SK-N-SH (cell line): ENCODE measurements around the gene PDE11A. TPM values are rescaled to one million over a fixed set of nuclear protein-coding genes. Genes with fewer than 3 reads are reported as not detected.

ENCODE experiments used
- CTCF ChIA-PET: fragments of 300-600, 350-600 bp; formaldehyde crosslinking; extraction: SDS; loops from one replicate; lab custom pipeline; 2021; lab: Yijun Ruan, JAX
- POLR2A ChIA-PET: fragments of 350-600 bp; sonication (Branson Sonifier 250); formaldehyde crosslinking; extraction: SDS; loops from one replicate; lab custom pipeline; 2020; ENCODE audit warnings: antibody characterized with exemption, inconsistent platforms; lab: Yijun Ruan, JAX
- DNase-seq: peaks from one replicate; pipeline ENCODE4 v3.0.0; 2012
- H2AFZ ChIP-seq: fragments of 200-600 bp; sonication (generic); 2 replicates; pipeline ENCODE4 v1.8.1; 2016; ENCODE audit warnings: antibody characterized with exemption, mild to moderate bottlenecking, low read depth
- H3F3A ChIP-seq: fragments of 200-600 bp; sonication (generic); replicated peaks from 2 replicates; pipeline ENCODE3; 2016; ENCODE audit warnings: antibody characterized with exemption, mild to moderate bottlenecking; ENCODE audit not compliant: insufficient read depth
- H3K27ac ChIP-seq, 2 experiments: fragments of 200-500 bp in 1 of 2; fragments of 200-600 bp in 1 of 2; sonication (Bioruptor generic) in 1 of 2; sonication (generic), shearing (Covaris generic) in 1 of 2; 2 replicates each; pipeline versions ENCODE4 v1.5.1 to v1.6.1; 2014 to 2016; ENCODE audit warnings: low read depth in 2 of 2, inconsistent platforms in 1 of 2, low read length in 1 of 2, mild to moderate bottlenecking in 1 of 2, mixed read lengths in 1 of 2
- H3K27me3 ChIP-seq: fragments of 200-600 bp; sonication (generic), shearing (Covaris generic); 2 replicates; pipeline ENCODE4 v1.6.1; 2016; ENCODE audit warnings: mixed run types; ENCODE audit not compliant: insufficient read depth
- H3K36me3 ChIP-seq, 2 experiments: fragments of 200-500 bp in 1 of 2; fragments of 200-600 bp in 1 of 2; sonication (Bioruptor generic) in 1 of 2; sonication (generic) in 1 of 2; replicated peaks in 1 of 2; 2 replicates each; pipeline versions ENCODE3 to v1.5.1; 2014 to 2016; ENCODE audit warnings: low read length in 1 of 2, mild to moderate bottlenecking in 1 of 2; ENCODE audit not compliant: insufficient read depth in 2 of 2, control insufficient read depth in 1 of 2
- H3K4me1 ChIP-seq, 2 experiments: fragments of 200-500 bp in 1 of 2; fragments of 200-600 bp in 1 of 2; sonication (Bioruptor generic) in 1 of 2; sonication (generic), shearing (Covaris generic) in 1 of 2; 2 replicates each; pipeline versions ENCODE4 v1.5.1 to v1.6.1; 2014 to 2016; ENCODE audit warnings: low read depth in 1 of 2, low read length in 1 of 2, mixed run types in 1 of 2; ENCODE audit not compliant: insufficient read depth in 2 of 2, control insufficient read depth in 1 of 2
- H3K4me2 ChIP-seq: fragments of 200-600 bp; sonication (generic), shearing (Covaris generic); 2 replicates; pipeline ENCODE4 v1.6.1; 2017; ENCODE audit warnings: mixed run types
- H3K4me3 ChIP-seq, 2 experiments: fragments of 200-500 bp in 1 of 2; fragments of 200-600 bp in 1 of 2; sonication (Bioruptor generic) in 1 of 2; sonication (generic), shearing (Covaris generic) in 1 of 2; 2 replicates each; pipeline versions ENCODE4 v1.5.1 to v1.8.1; 2014 to 2016; ENCODE audit warnings: low read depth in 2 of 2, inconsistent platforms in 1 of 2, low read length in 1 of 2, mild to moderate bottlenecking in 1 of 2, mixed read lengths in 1 of 2, moderate library complexity in 1 of 2
- H3K79me2 ChIP-seq: fragments of 200-600 bp; sonication (generic); 2 replicates; pipeline ENCODE4 v1.8.1; 2017; ENCODE audit warnings: mild to moderate bottlenecking; ENCODE audit not compliant: insufficient read depth
- H3K9ac ChIP-seq: fragments of 200-600 bp; sonication (generic); 2 replicates; pipeline ENCODE4 v1.6.1; 2017; ENCODE audit warnings: mixed run types
- H3K9me2 ChIP-seq: fragments of 200-600 bp; sonication (generic); 2 replicates; pipeline ENCODE4 v1.6.1; 2017; ENCODE audit warnings: mixed run types
- H3K9me3 ChIP-seq: fragments of 200-600 bp; sonication (generic); 2 replicates; pipeline ENCODE4 v1.6.1; 2017; ENCODE audit warnings: mixed run types, mild to moderate bottlenecking, moderate library complexity
- H4K20me1 ChIP-seq: fragments of 200-600 bp; sonication (generic); 2 replicates; pipeline ENCODE4 v1.6.1; 2017; ENCODE audit warnings: mild to moderate bottlenecking, mixed run types; ENCODE audit not compliant: insufficient read depth
- CHD2 ChIP-seq: fragments of 150-350 bp; IDR thresholded peaks from 2 replicates; pipeline ENCODE4 v1.6.1; 2018; ENCODE audit warnings: low read length; ENCODE audit not compliant: partially characterized antibody
- ELF1 ChIP-seq: IDR thresholded peaks from 2 replicates; pipeline ENCODE4 v1.4.0; 2012
- EP300 ChIP-seq, 2 experiments: IDR thresholded peaks; 2 replicates each; pipeline versions ENCODE4 v1.4.0 to v1.6.1; 2012; ENCODE audit warnings: borderline replicate concordance in 1 of 2, low read depth in 1 of 2, low read length in 1 of 2
- FOSL2 ChIP-seq: IDR thresholded peaks from 2 replicates; pipeline ENCODE4 v1.4.0; 2012; ENCODE audit warnings: low read depth, mild to moderate bottlenecking, moderate library complexity, borderline replicate concordance
- GABPA ChIP-seq: IDR thresholded peaks from 2 replicates; pipeline ENCODE4 v1.4.0; 2012; ENCODE audit warnings: low read depth, mild to moderate bottlenecking
- GATA2 ChIP-seq: sonication (generic); formaldehyde crosslinking; IDR thresholded peaks from 2 replicates; pipeline ENCODE4 v1.5.0; 2020; ENCODE audit warnings: mild to moderate bottlenecking, missing genetic modification reagents
- NFIC ChIP-seq: IDR thresholded peaks from 2 replicates; pipeline ENCODE4 v1.4.0; 2012; ENCODE audit warnings: borderline replicate concordance
- RCOR1 ChIP-seq: fragments of 150-350 bp; IDR thresholded peaks from 2 replicates; pipeline ENCODE4 v1.6.1; 2017; ENCODE audit warnings: antibody characterized with exemption, low read length
- RFX5 ChIP-seq: IDR thresholded peaks from 2 replicates; pipeline ENCODE4 v1.6.1; 2012; ENCODE audit warnings: mild to moderate bottlenecking, improper control_type of control experiment, low read length
- RXRA ChIP-seq: IDR thresholded peaks from 2 replicates; pipeline ENCODE4 v1.4.0; 2012; ENCODE audit warnings: low read depth, mild to moderate bottlenecking, borderline replicate concordance
- SIN3A ChIP-seq: IDR thresholded peaks from 2 replicates; pipeline ENCODE4 v1.6.1; 2012; ENCODE audit warnings: low read depth, mild to moderate bottlenecking, low read length, moderate library complexity, borderline replicate concordance
- SMC3 ChIP-seq: IDR thresholded peaks from 2 replicates; pipeline ENCODE4 v1.6.1; 2012; ENCODE audit warnings: low read depth, low read length, improper control_type of control experiment
- TCF12 ChIP-seq: IDR thresholded peaks from 2 replicates; pipeline ENCODE4 v1.4.0; 2012
- TEAD4 ChIP-seq: IDR thresholded peaks from 2 replicates; pipeline ENCODE4 v1.4.0; 2012; ENCODE audit warnings: mild to moderate bottlenecking, borderline replicate concordance; ENCODE audit not compliant: insufficient read depth
- ZBTB33 ChIP-seq: IDR thresholded peaks from 2 replicates; pipeline ENCODE4 v1.4.0; 2012; ENCODE audit warnings: low read depth, borderline replicate concordance
- WGBS: methylation state at CpG from one replicate; pipeline ENCODE4 v1.1.6; 2017; ENCODE audit warnings: low lambda C conversion rate; 5-methylcytosine and 5-hydroxymethylcytosine counted together
- polyA plus RNA-seq, 3 experiments: library from polyadenylated mRNA; depleted of rRNA; stranded (reverse); fragments of >200 nt; gene quantifications; 2 replicates each; pipeline ENCODE4 v1.2.3, GENCODE V29; 2012

The PDE11A gene
- polyA plus RNA-seq, 1 of the 3 experiments (the other 2 are of a cell fraction): 0.10 TPM

GRCh38 chr2:177708660-177709444, 363.7 kb downstream of the PDE11A start:
- Histone ChIP-seq H2AFZ (no peak overlapping the region), H3K79me2 (no peaks in the 10 kb centered on the region), H3K4me1 (peaks cover 0 to 18% of the 10 kb centered on the region in 2 experiments; a peak in 1 of 4 replicates), H3K4me2 (no peak overlapping the region), H3K9me3 (no peaks in the 10 kb centered on the region), H3K4me3 (no peak overlapping the region), H4K20me1 (no peaks in the 10 kb centered on the region), H3K36me3 (no peaks in the 10 kb centered on the region), H3K9ac (no peak overlapping the region), H3K27me3 (no peaks in the 10 kb centered on the region), H3K9me2 (no peaks in the 10 kb centered on the region), H3F3A (no peaks in the 10 kb centered on the region), H3K27ac (peak overlapping the region in 1 of 2 experiments; percentile 3; a peak in 1 of 4 replicates)
- CTCF ChIA-PET: interaction anchor here (0.5 to 2.1 kb wide), 5 partner anchors 14 to 374 kb away, joined by 3 to 12 read pairs (median 3); no protein-coding TSS in a partner anchor
- TF ChIP-seq EP300 (IDR thresholded peaks at IDR 0.05; ENCODE audit: borderline replicate concordance in 1 of 2, low read depth in 1 of 2, low read length in 1 of 2): peak in 1 of 2 experiments; percentile 30; a peak in 1 of 4 replicates
- TF ChIP-seq RFX5: no peak
- 41% methylated on average over 9 of the region's 9 CpGs for WGBS
- POLR2A ChIA-PET: interaction anchor here (0.6 kb wide), 1 partner anchor 33 kb away, joined by 3 read pairs; no protein-coding TSS in a partner anchor
- peak; percentile 33 for DNase-seq

GRCh38 chr2:177708106-177708505, 364.5 kb downstream of the PDE11A start:
- H3F3A ChIP-seq: no peaks in the 10 kb centered on the region
- no peaks in the 10 kb centered on the region for H3K9me2 ChIP-seq
- H3K9ac ChIP-seq: no peak overlapping the region
- H4K20me1 ChIP-seq: no peaks in the 10 kb centered on the region
- H3K4me2 ChIP-seq: no peak overlapping the region
- no peaks in the 10 kb centered on the region for H3K36me3 ChIP-seq
- no peak overlapping the region for H3K4me3 ChIP-seq
- no peaks in the 10 kb centered on the region for H3K27me3 ChIP-seq
- H3K9me3 ChIP-seq: no peaks in the 10 kb centered on the region
- peaks cover 0 to 18% of the 10 kb centered on the region in 2 experiments; a peak in 1 of 4 replicates for H3K4me1 ChIP-seq
- WGBS: 58% methylated on average over 2 of the region's 2 CpGs
- H3K79me2 ChIP-seq: no peaks in the 10 kb centered on the region
- H2AFZ ChIP-seq: no peak overlapping the region
- no peak for TF ChIP-seq NFIC
- no peak for TF ChIP-seq SIN3A
- TF ChIP-seq RXRA: no peak
- no peak for TF ChIP-seq ZBTB33
- TF ChIP-seq GABPA: no peak
- TF ChIP-seq CHD2: no peak
- TF ChIP-seq GATA2: no peak
- TF ChIP-seq RFX5: no peak
- no peak for TF ChIP-seq RCOR1
- no peak for TF ChIP-seq TEAD4
- TF ChIP-seq FOSL2: no peak
- no peak for TF ChIP-seq TCF12
- no peak for TF ChIP-seq ELF1
- no peak for TF ChIP-seq SMC3
- no peak for DNase-seq
- H3K27ac ChIP-seq: no peak overlapping the region
- ChIA-PET POLR2A (no interaction called here), CTCF (interaction anchor here (1.2 to 2.1 kb wide), 5 partner anchors 14 to 543 kb away, joined by 3 to 12 read pairs (median 4); no protein-coding TSS in a partner anchor)
